Activated T-cell treated with anti-CD3 and anti-CD28 coated beads for 48 hours (primary cell): ENCODE results near the gene AK1.
"Not testable (repeated sequence)": the region's sequence is repeated elsewhere in the genome, so short reads cannot be mapped to it uniquely, and the experiment has no call there.

Experiments
- DNase-seq: peaks from one replicate; pipeline ENCODE4 v3.0.0-alpha.2; 2020; ENCODE audit warnings: low read depth

Gene AK1

GRCh38 chr9:127847833-127848755 is 29.4 kb downstream of the AK1 start:
- no peak for DNase-seq

DNA sequence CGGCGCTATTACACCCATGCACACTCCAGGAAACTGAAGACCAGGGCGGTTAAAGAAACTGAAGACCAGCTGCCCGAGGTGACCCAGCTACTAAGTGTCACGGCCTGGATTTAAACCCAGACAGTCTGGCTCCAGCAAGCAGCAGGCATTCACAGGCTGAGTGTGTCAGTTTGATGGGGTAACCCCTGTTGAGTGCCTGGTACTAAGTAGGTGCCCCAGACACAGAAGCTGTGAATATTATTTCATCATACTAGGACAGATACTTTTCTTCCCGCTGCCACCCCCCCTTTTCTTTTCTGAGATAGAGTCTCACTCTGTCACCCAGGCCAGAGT is 30.3 kb downstream of the AK1 start:
- no peak for DNase-seq

GRCh38 chr9:127846443-127847177 is 30.9 kb downstream of the AK1 start:
- DNase-seq: no peak

DNA sequence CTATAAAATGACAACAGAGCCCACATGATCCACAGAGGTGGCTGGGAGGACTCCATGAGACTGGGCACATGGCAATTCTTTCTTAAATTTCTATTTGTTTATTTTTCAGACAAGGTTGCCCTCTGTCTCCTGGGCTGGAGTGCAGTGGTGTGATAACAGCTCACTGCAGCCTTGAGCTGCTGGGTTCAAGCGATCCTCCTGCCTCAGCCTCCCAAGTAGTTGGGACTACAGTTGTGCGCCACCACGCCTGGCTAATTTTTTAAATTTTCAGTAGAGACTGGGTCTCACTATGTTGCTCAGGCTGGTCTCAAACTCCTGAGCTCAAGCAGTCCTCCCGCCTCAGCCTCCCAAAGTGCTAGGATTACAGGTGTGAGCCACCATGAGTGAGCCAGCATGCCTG is 31.9 kb downstream of the AK1 start:
- DNase-seq: not testable (repeated sequence)

- no peak for DNase-seq
Measured at GRCh38 chr9:127844821-127845359, 32.6 kb downstream of the AK1 start.

DNA sequence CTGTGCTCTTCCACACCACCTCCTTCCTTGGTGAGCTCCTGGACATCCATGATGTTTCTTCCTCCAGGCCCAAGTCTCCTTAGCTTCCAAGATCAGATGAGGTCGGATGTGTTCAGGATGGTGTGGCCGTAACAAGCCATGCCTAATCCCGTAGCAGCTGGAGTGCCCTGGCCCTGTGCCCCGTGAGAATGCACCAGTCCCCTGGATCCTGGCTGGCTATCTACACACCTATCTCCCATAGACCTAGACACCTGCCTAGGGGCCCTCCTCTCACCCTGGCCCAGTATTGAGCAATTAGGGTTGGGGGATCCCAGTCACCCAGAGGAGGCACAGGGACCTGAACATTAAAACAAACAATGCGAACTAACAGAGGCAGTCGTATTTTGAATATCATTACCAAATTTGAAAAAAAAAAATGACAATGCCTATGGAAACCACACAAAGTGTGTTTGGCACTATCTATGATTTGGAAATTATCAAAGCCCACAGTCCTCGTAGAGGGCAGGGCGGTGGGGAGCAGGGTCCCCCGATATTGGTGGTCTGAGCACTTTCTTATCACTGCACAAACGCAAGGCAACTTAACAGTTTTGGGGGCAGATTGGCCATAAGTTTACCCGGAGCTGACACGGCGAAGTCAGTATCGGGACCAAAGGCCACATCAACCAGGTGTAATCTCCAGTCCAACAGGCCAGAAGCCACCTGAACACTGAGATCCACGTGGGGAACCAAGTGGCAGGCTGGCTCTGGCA is 36.2 kb downstream of the AK1 start:
- no peak for DNase-seq

- no peak for DNase-seq
Measured at GRCh38 chr9:127838375-127839078, 38.9 kb downstream of the AK1 start.

- DNase-seq: no peak
Measured at GRCh38 chr9:127837346-127837745, 40.1 kb downstream of the AK1 start.

GRCh38 chr9:127836561-127836960 is 40.9 kb downstream of the AK1 start:
- not testable (repeated sequence) for DNase-seq

- peak; percentile 33 for DNase-seq
Measured at GRCh38 chr9:127835991-127836516, 41.4 kb downstream of the AK1 start.

- no peak for DNase-seq
Measured at GRCh38 chr9:127833555-127833954, 43.9 kb downstream of the AK1 start.

GRCh38 chr9:127832248-127832647 is 45.2 kb downstream of the AK1 start:
- no peak for DNase-seq

DNA sequence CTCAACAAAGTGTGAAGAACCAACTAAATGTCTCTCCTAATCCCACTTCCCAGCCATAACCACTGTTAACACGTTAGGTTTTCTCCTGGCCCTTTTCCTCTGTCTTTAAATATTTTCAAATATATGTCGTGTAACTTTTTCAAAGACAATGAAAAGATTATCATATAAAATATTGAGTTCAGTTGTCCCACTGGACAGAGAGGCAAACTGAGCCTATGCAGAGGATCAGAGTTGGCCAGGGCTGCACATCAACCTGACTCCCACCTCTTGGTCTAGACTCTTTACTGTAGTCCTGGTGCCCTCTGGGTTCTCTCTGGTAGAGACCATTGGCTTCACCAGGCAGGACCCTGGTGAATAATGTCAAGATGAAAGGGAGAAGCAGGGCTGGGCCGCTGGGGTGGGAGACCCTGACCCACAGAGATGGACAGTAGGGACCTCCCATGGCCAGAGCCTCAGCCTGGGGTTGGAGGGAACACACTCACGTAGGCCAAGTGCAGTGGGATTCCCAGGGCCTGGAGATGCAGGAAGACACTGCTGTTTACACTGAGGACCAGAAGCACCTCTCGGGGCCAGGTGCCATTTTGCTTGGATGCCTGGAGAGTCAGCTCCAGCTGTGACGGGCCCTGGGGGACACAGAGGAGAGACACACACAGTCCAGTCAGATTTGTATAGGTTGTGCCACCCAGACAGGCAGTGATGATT is 48.1 kb downstream of the AK1 start:
- no peak for DNase-seq

DNA sequence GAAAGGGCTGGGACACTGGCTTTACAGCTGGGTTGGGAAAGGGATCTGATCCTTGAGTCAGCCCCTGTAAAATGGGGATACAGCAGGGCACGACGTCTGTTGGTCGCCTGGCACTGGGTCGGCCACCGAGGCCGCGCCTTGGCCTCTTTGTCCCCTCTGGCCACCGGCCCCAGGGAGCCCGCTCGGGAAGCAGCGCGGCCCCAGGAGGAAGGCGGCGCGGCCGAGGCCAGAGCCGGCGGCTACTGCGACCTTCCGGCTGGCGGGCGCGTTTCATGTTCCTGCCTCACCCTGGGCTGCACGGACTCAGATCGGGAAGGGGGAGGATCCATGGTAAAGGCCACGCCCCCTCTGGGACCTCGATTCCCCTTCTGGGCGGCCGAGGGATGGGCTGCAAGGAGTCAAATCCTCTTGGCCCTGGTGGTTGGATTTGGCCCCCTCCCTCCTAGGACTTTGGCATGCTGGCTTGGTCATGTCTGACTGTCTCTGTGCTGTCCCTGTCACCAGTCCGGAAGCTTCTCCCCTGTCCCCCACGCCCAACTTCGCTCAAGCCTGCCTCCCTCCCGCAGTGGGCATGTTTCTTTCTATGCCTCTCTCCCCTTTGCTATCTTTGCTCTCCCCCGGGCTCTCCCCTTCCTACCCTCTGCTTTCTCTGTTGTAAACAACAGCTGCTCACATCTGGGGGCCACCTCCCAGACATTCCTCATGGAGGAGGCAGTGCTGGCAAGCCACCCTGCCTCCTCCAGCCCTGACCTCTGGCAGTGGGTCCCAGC is 49.0 kb downstream of the AK1 start:
- no peak for DNase-seq

DNA sequence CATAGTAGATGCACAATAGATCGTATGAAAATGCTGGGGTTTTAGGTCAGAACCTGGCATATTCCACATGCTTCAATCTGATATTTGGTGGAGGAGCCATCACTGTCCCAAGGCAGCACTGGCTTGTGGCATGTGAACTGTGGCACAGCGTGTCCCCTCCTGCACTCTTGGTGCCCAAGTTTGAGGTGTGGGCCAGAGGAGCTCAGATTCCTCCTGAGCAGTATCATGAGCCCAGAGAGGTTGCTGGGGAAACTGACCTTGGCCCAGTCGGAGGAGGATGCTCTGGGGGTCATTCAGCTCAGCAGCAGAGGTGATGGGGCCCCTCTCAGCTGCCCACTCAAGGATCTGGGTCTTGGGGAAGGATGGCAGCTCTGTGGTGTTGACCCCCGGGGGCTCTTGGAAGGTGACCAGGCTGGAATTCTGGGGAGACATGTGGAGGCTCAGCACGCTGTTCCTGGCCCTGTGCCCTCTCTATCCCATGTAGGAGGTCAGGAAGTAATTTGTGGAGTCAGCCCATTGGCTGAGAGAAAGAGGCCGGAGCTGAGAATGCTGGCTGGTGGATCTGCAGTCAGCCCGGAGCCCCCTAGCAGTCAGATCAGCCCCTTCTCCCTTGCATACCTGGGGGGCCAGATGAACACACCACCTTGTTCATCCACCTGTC is 51.1 kb downstream of the AK1 start:
- no peak for DNase-seq

GRCh38 chr9:127825319-127826051 is 52.0 kb downstream of the AK1 start:
- DNase-seq: no peak

DNA sequence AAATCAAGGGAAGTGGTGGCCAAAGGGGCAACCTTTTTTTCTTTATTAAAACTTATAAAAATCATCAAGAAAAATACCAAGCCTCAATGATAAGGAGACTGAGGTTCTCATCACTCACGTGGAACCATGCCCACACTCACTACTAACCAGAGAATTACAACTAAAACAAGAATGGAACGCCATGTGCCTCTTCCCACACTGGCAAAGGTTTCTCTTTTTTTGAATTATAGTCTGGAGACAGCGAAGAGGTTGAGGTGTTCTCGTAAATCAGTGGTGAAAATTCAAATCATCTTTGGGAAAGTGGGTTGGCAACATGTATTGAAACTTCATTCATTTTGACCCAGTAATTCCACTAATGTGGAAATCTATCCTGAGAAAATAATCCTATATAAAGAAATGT is 55.4 kb downstream of the AK1 start:
- DNase-seq: no peak

GRCh38 chr9:127818574-127818973 is 58.9 kb downstream of the AK1 start:
- no peak for DNase-seq
